Activated CD4-positive, alpha-beta T cell treated with anti-CD3 and anti-CD28 coated beads, Interleukin-2, amount 50 U/mL, for 24 hours (primary cell): ENCODE data around the gene CDC40.
A peak's percentile ranks its signal among the peaks of the same experiment; 100 is the strongest.

Experiments
- DNase-seq, 2 donors: peaks; one replicate each; pipeline ENCODE4 v3.0.0-alpha.2; 2020; ENCODE audit warnings: low read depth in 1 of 2, low spot score in 1 of 2

The CDC40 gene

GRCh38 chr6:110180228-110181008 lies at the start of gene CDC40:
CDC40 (plus strand) TSS chr6:110180427; CDS start chr6:110180445, 18 bp downstream.
- peak; percentile 29 to 38 for DNase-seq

GRCh38 chr6:110137924-110138887 lies 42.0 kb upstream of the CDC40 start:
- no peak for DNase-seq

- no peak for DNase-seq
Measured at GRCh38 chr6:110139052-110139451, 41.2 kb upstream of the CDC40 start.

DNA sequence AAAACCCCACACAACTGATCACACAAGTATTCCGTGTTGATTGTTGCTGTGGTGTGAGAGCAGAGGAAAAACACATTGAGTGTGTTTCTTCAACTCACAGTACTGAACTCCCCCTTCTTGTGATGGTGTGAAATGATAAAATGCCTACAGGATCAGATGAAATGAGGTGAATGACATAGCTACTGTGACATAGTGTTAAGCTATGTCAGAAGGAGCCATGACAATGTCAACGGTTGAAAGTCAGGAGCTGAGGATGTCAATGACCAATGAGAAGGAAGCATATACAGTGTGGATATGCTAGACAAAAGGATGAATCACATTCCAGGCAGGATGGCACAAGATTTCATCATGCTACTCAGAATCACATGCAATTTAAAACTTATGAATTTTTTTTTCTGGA lies 39.6 kb upstream of the CDC40 start:
- DNase-seq: no peak

DNA sequence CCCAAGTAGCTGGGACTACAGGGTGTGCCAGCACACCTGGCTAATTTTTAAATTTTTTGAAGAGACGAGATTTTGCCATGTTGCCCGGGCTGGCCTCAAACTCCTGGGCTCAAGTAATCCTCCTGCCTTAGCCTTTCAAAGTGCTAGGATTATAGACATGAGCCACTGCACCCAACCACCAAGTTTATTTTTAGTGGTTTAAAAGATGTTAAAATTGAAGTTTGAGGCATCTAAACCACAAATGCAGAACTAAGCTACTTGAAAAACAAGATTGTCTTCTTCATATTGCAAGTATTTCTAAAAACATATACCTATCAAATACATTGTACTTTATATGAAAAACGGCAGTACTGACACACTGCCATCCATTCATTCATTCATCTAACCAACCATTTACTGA lies 32.4 kb upstream of the CDC40 start:
- no peak for DNase-seq

- no peak for DNase-seq
Measured at GRCh38 chr6:110158479-110158878, 21.7 kb upstream of the CDC40 start.

DNA sequence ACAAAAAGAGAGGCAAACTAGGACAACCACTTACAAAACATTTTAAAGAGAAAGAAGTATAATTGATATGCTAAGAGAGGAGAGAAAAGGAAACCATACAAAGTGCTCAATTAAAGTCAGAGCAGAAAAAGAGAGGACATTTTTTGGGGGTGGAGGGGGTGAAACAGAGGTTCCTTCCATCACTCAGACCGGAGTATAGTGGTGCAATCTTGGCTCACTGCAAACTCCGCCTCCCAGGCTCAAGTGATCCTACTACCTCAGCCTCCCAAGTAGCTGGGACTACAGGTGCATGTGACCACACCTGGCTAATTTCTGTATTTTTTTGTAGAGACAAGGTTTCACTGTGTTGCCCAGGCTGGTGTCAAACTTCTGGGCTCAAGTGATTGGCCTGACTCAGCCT lies 10.1 kb upstream of the CDC40 start:
- DNase-seq: no peak

DNA sequence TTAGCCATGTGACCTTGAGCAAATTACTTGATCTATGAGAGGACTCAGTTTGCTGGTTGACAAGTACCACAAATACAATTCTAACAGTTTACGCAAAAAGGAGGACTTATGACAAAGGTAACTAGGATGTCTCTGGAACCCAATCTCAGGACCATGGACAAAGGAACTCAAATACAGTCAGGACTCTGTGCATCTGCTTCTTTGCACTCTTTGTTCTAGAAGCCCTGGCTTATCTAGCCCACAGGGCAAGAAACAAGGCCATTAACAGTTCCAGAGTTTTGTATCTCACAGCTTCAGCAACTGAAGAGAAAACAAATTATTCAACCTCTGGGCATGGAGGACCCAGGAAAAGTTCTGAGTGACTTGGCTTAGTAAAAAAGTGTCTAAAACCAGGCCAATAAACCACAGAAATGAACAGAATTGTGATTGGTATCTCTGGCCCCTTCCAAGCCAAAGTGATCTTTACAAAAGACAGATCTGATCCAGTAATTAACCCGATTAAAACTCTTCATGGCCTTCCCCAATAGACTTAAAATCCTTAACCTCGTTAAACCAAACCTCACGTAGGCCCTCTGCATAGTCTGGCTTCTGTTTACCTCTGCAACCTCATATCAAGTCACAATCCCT lies 6.6 kb upstream of the CDC40 start:
- no peak for DNase-seq

DNA sequence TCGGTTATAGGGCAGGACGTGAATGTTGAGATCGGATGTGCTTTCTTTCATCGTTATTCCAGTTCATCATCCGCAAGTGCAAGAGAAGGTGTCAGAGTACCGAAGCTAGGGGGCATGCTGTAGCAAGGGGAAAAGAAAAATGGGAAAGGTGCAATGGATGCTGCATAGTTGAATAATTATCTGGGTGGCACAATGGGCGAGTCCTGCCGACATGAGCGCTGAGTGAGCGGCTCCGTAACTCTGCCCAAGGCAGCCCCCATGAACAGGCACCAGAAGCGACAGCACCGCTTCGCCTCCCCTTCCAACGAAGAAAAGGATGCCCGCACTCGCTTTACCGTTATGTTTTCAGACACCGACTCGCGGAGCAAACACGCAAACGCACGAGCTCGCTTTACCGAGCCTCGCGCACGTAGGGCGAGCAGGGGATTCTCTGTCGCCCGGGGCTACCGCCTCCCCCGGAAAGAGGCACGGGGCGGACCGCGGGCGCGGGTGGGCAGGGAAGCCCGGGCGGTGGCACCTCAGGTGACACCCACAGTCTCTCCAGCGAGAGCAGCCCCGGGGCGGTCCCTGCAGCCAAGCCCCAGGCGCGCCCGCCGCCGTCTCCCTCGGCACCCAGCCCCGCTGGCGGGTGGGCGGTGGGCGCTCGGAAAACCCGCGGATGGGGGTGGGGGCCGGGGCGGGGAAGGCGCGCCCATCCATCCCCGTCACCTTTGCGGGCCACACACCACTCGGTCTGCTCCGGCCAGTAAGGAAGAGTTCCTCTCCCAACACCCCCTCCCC lies 1.4 kb upstream of the CDC40 start:
- DNase-seq: peak; percentile 24 to 36

- DNase-seq: peak; percentile 79 to 88
Measured at GRCh38 chr6:110179406-110180227, 610 bp upstream of the CDC40 start, which contains the start of gene WASF1. WASF1 (minus strand) TSS chr6:110179670; CDS start chr6:110127601, 52,069 bp downstream.

DNA sequence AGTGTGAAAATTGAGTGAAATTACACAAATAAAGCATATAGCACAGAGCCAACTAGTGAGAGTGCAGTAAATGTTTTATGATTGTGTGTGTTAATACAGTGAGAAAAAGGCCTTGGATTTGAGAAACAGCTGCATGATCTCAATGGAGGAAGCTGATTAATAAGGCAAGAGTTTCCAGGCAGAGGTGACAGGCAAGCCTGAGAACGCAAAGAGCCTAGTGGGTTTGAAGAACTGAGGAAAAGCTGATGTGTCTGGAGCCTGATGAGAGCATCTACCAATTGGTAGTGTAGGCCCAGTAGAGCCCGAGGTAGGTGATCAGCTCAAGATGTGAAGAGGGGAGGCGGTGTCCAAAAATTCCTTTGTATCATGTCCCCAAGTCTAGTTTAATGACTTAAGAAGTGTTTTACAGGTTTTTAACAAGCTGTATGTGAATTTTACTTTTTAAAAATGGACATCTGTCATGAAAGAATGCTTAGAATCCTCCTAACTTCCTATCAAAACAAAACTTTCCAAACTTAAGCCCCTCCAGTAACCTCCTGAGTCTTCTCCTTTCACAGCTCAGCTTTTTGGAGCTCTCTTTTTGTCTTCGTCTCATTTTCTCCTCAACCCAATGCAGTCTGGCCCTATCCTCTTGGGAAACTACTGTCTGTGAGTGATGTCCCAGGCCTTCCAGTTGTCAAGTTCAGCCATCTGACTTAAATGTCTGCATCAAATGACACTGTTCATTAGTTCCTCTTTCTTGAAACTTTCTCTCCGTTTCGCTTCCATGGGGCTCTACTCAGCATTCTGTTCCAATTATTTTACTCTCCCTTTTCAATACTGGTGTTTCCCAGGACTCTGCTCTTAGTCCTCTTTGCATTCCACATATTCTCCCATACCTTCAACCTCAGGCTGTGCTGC lies 1.2 kb downstream of the CDC40 start:
- no peak for DNase-seq

GRCh38 chr6:110183292-110183885 lies 3.2 kb downstream of the CDC40 start:
- DNase-seq: no peak

DNA sequence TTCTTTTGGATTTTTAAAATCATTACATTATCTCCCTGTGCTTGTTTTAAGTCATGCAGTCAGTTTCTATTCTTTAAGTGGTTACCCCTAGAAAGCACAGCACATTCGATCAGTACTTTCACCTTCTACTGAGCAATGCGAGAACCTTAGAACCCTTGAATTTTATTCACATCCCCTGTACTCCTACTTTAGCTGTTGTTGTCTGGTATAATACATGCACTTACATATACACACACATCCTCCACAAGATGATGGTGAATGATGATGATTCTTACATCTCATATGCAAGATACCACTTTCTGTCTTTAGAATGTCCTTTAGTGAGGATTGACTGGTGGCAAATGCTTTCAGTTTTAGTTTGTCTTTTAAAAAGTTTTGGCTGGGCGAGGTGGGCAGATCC lies 5.7 kb downstream of the CDC40 start:
- no peak for DNase-seq

GRCh38 chr6:110188791-110189190 lies 8.6 kb downstream of the CDC40 start:
- DNase-seq: no peak

DNA sequence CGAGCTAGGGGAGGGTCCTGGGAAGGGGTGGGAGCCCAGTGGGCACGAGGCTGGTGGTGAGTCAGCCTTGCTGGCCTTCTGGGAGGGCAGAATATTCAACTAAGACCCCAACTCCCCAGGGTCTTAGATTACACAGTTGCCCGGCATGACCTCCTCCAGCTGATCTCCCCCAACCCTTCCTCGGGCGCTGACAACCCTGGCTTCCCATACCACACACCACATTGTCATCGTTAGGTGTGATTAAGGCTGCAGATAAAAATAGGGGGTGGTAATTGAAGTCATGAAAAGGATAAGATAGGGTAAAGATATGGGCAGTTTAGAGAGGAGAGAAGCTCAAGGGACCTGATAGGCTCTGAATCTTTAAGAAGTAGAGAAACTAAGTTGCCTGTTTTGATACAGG lies 10.5 kb downstream of the CDC40 start:
- DNase-seq: no peak

- DNase-seq: no peak
Measured at GRCh38 chr6:110191477-110191876, 11.2 kb downstream of the CDC40 start.

- DNase-seq: no peak
Measured at GRCh38 chr6:110195639-110196038, 15.4 kb downstream of the CDC40 start.

DNA sequence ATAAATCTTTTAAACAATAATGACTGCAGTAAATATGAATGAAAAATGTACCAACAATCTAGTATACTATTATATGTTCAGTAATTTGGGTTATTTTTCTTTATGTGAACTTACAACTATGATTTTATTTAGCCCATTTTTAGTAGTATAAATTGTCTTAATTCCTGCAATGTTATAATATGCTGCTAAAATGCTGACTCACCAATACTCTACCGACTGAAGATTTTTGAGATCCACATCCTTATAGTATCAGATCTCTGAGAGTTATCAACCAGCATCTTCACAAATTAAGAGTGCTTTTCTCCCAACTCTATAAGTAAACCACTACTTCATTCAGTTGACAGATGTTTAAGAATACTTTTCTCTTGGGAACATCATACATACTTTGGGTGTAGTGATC lies 16.6 kb downstream of the CDC40 start:
- no peak for DNase-seq
